K562 (cell line): ENCODE measurements around the gene FNDC11. TPM values are rescaled to one million over a fixed set of nuclear protein-coding genes. Genes with fewer than 3 reads are reported as not detected.
A peak's percentile ranks its signal among the peaks of the same experiment; 100 is the strongest.

Source experiments
- ATAC-seq: fragments of 200-7000 bp; cut with Tn5 transposase; 3 replicates; pipeline ENCODE4 v1.9.1; 2020; ENCODE audit warnings: moderate library complexity
- BruUV-seq: library from RNA; stranded (reverse); fragments of 400-500 nt; replicated peaks from 2 replicates; lab custom pipeline; 2021; lab: Mats Ljungman, UMichigan
- CTCF ChIA-PET: fragments of 300-600 bp; formaldehyde crosslinking; extraction: SDS; loops from one replicate; lab custom pipeline; 2021; ENCODE audit warnings: low intra/inter-chr PET ratio; lab: Yijun Ruan, JAX
- POLR2A ChIA-PET: fragments of 300-600, 350-650 bp; sonication (Branson Sonifier 250); formaldehyde crosslinking; extraction: SDS; loops from one replicate; lab custom pipeline; 2021; ENCODE audit warnings: antibody characterized with exemption, inconsistent platforms; lab: Yijun Ruan, JAX
- DNase-seq, 4 experiments: peaks; one replicate each; pipeline versions ENCODE4 v3.0.0 to v3.0.0-alpha.2; 2011 to 2018; ENCODE audit warnings: low spot score in 3 of 4, mixed read lengths in 3 of 4; ENCODE audit errors: extremely low read depth in 1 of 4
- FAIRE-seq: peaks from 2 replicates; lab custom pipeline; 2011; peaks lifted over from hg19 to GRCh38; lab: Jason Lieb, UNC
- H2AFZ ChIP-seq: 2 replicates; pipeline ENCODE4 v1.6.0; 2011; ENCODE audit warnings: low read depth, low read length, control low read depth, inconsistent platforms
- H3K27ac ChIP-seq: fragments of 200-600 bp; 3 replicates; pipeline ENCODE4 v1.8.0; 2011; ENCODE audit warnings: low read depth, mild to moderate bottlenecking, control low read depth, inconsistent platforms, low read length, moderate library complexity, mixed read lengths; ENCODE audit errors: extremely low read depth
- H3K27me3 ChIP-seq, 2 experiments: fragments of 300-600 bp in 1 of 2; 2 replicates in 1 of 2; 3 replicates in 1 of 2; pipeline versions ENCODE4 v1.6.0 to v1.8.0; 2011; ENCODE audit warnings: inconsistent platforms in 2 of 2, low read length in 2 of 2, mild to moderate bottlenecking in 1 of 2, mixed read lengths in 1 of 2, moderate library complexity in 1 of 2; ENCODE audit not compliant: control insufficient read depth in 2 of 2, insufficient read depth in 2 of 2
- H3K36me3 ChIP-seq: fragments of 300-600 bp; 3 replicates; pipeline ENCODE4 v1.8.0; 2011; ENCODE audit warnings: mild to moderate bottlenecking, low read length, inconsistent platforms; ENCODE audit not compliant: control insufficient read depth, insufficient read depth
- H3K4me1 ChIP-seq, 2 experiments: fragments of 200-600 bp in 1 of 2; replicated peaks in 1 of 2; 2 replicates in 1 of 2; 3 replicates in 1 of 2; pipeline versions ENCODE4 v1.5.1 to v1.8.0; 2011; ENCODE audit warnings: inconsistent platforms in 2 of 2, low read length in 2 of 2, mild to moderate bottlenecking in 1 of 2, mixed read lengths in 1 of 2, moderate library complexity in 1 of 2; ENCODE audit not compliant: control insufficient read depth in 2 of 2, insufficient read depth in 2 of 2
- H3K4me2 ChIP-seq: 2 replicates; pipeline ENCODE4 v1.6.1; 2011; ENCODE audit warnings: low read length, control low read depth, inconsistent platforms, mixed read lengths; ENCODE audit not compliant: insufficient read depth
- H3K4me3 ChIP-seq: fragments of 200-600 bp; sonication (generic), shearing (Covaris generic); 2 replicates; pipeline ENCODE4 v1.5.1; 2016; ENCODE audit warnings: control low read depth, inconsistent platforms
- H3K79me2 ChIP-seq: fragments of 200-600 bp; 3 replicates; pipeline ENCODE4 v1.8.0; 2011; ENCODE audit warnings: low read length, inconsistent platforms; ENCODE audit not compliant: control insufficient read depth, insufficient read depth
- H3K9ac ChIP-seq, 2 experiments: 2 replicates each; pipeline versions ENCODE4 v1.6.0 to v1.6.1; 2011; ENCODE audit warnings: low read depth in 2 of 2, low read length in 2 of 2, control low read depth in 1 of 2, inconsistent platforms in 1 of 2, mild to moderate bottlenecking in 1 of 2, mixed read lengths in 1 of 2; ENCODE audit not compliant: insufficient read depth in 1 of 2
- H3K9me1 ChIP-seq: one replicate; pipeline ENCODE4 v1.6.0; 2011; ENCODE audit warnings: inconsistent platforms, mild to moderate bottlenecking, low read length, moderate library complexity; ENCODE audit not compliant: control insufficient read depth, insufficient read depth
- H3K9me3 ChIP-seq: replicated peaks from 2 replicates; pipeline ENCODE4 v1.5.1; 2011; ENCODE audit warnings: low read depth, low read length, inconsistent platforms; ENCODE audit not compliant: control insufficient read depth, insufficient read depth
- H4K20me1 ChIP-seq: replicated peaks from 2 replicates; pipeline ENCODE4 v1.6.1; 2011; ENCODE audit warnings: low read length, inconsistent platforms, mixed read lengths; ENCODE audit not compliant: control insufficient read depth, insufficient read depth
- ESRRB ChIP-seq: fragments of 250-450 bp; sonication (Bioruptor Pico); IDR thresholded peaks from 2 replicates; pipeline ENCODE4 v1.5.0; 2020; ENCODE audit warnings: mild to moderate bottlenecking, moderate library complexity, borderline replicate concordance
- KDM5B ChIP-seq: fragments of 200-600 bp; sonication (generic); IDR thresholded peaks from 2 replicates; pipeline ENCODE4 v1.6.1; 2012; ENCODE audit warnings: low read depth, mild to moderate bottlenecking, moderate library complexity, low read length, control low read depth, inconsistent platforms; ENCODE audit not compliant: insufficient replicate concordance
- ZNF121 ChIP-seq: sonication (generic); formaldehyde crosslinking; conservative IDR thresholded peaks from 2 replicates; pipeline ENCODE4 v1.8.0; 2022; ENCODE audit warnings: missing genetic modification reagents
- ZNF551 ChIP-seq: fragments of 250-450 bp; sonication (Bioruptor Pico); IDR thresholded peaks from 2 replicates; pipeline ENCODE4 v1.5.0; 2021; ENCODE audit warnings: mild to moderate bottlenecking, moderate library complexity
- WGBS: fragments of 100-300 bp; shearing (Covaris generic); methylation state at CpG from one replicate; pipeline ENCODE4 v1.1.6; 2016; ENCODE audit warnings: low coverage, mixed read lengths; ENCODE audit not compliant: insufficient coverage; ENCODE audit errors: missing lambda C conversion rate; 5-methylcytosine and 5-hydroxymethylcytosine counted together
- in situ Hi-C: fragments of 300-500 bp; cut with MboI; formaldehyde crosslinking; loops from 4 replicates; pipeline ENCODE4 v1.15.0; 2018; ENCODE audit warnings: inconsistent platforms, mixed read lengths
- intact Hi-C: fragments of 100-400 bp; cut with micrococcal nuclease; formaldehyde crosslinking; loops from 2 replicates; pipeline ENCODE4 v1.14.2; 2022
- polyA plus RNA-seq, 8 experiments: library from polyadenylated mRNA; depleted of rRNA in 4 of 8; stranded (reverse) in 5 of 8; unstranded in 3 of 8; fragments of >200 nt; fragmentation: Nextera tagmentation in 2 of 8; fragmentation: Illumina TruSeq in 1 of 8; extraction: Ambion mirVana in 2 of 8; extraction: Trizol in 1 of 8; gene quantifications; 2 replicates each; pipeline versions ENCODE4 v1.2.1 to v1.2.3, GENCODE V29; 2011 to 2014; ENCODE audit warnings: inconsistent platforms in 1 of 8, missing spikeins in 1 of 8
- total RNA-seq, 7 experiments: library from RNA; depleted of rRNA in 6 of 7; stranded (reverse); fragments of >200 nt in 6 of 7; fragmentation: Illumina TruSeq in 2 of 7; extraction: Trizol in 2 of 7; gene quantifications; 2 replicates each; pipeline versions ENCODE4 v1.2.1 to v1.2.3, GENCODE V29; 2011 to 2021; ENCODE audit warnings: low replicate concordance in 1 of 7

Gene FNDC11
- total and polyA plus RNA-seq, 9 of the 15 experiments (the other 6 are each of a cell fraction or from before 2014, with no cell fraction given), result 0.08 to 2.3 (median 0.64) TPM; not detected in 2

- Histone ChIP-seq H3K9ac (no peak overlapping the region), H4K20me1 (peaks cover 9% of the 10 kb centered on the region; the same call in 1 of the 2 replicates), H3K4me1 (peaks cover 0 to 38% of the 10 kb centered on the region in 2 experiments; a peak in 3 of 5 replicates), H3K79me2 (peaks cover 1% of the 10 kb centered on the region; the same call in 2 of the 3 replicates), H3K27ac (no peak overlapping the region), H3K27me3 (peaks cover 0 to 26% of the 10 kb centered on the region in 2 experiments; a peak in 3 of 5 replicates), H3K9me1 (no peaks in the 10 kb centered on the region), H3K36me3 (peaks cover 15% of the 10 kb centered on the region; the same call in 2 of the 3 replicates), H2AFZ (no peak overlapping the region), H3K4me2 (no peak overlapping the region), H3K4me3 (no peak overlapping the region), H3K9me3 (peaks cover 7% of the 10 kb centered on the region)
- FAIRE-seq (no peak), DNase-seq (no peak), ATAC-seq (no peak)
- ChIA-PET POLR2A (interaction anchor here (0.7 to 1.0 kb wide), 3 partner anchors 10 to 622 kb away, joined by 3 to 4 read pairs (median 4); partner anchors contain the start of gene PTK6), CTCF (no interaction called here)
- no peak for TF ChIP-seq ZNF551 (CRISPR knock-in tag)
- peak; percentile 55 for TF ChIP-seq ZNF121
- intact Hi-C loops (no loop called here), in situ Hi-C loops (no loop called here)
- WGBS, result 51% methylated on average over 9 of the region's 9 CpGs
- BruUV-seq, result no TSS peak
These were observed 26.8 kb upstream of the FNDC11 start for GRCh38 chr20:63527184-63527583.

GRCh38 chr20:63529180-63529860 lies 24.6 kb upstream of the FNDC11 start:
- H3K36me3 ChIP-seq, result no peaks in the 10 kb centered on the region
- H3K4me3 ChIP-seq, result no peak overlapping the region
- peaks cover 9% of the 10 kb centered on the region; the same call in 1 of the 2 replicates for H4K20me1 ChIP-seq
- POLR2A ChIA-PET, result interaction anchor here (0.5 to 2.9 kb wide), 7 partner anchors 8 to 453 kb away, joined by 3 to 19 read pairs (median 3); partner anchors contain the start of genes PPDPF and PTK6
- no TSS peak for BruUV-seq
- CTCF ChIA-PET, result no interaction called here
- H3K9me3 ChIP-seq, result no peaks in the 10 kb centered on the region
- 43% methylated on average over 26 of the region's 27 CpGs for WGBS
- ATAC-seq (peak; percentile 17; the same call in 2 of the 3 replicates), FAIRE-seq (peak; percentile 57), DNase-seq (peak in 1 of 4 experiments; percentile 36)
- H3K79me2 ChIP-seq, result no peaks in the 10 kb centered on the region
- no peak overlapping the region for H2AFZ ChIP-seq
- H3K27me3 ChIP-seq, result peaks cover 0 to 36% of the 10 kb centered on the region in 2 experiments; a peak in 3 of 5 replicates
- no peak for TF ChIP-seq ESRRB (CRISPR knock-in tag)
- peak; percentile 29 for TF ChIP-seq KDM5B
- H3K4me1 ChIP-seq, result peaks cover 0 to 43% of the 10 kb centered on the region in 2 experiments; a peak in 3 of 5 replicates
- H3K9me1 ChIP-seq, result no peaks in the 10 kb centered on the region
- H3K9ac ChIP-seq, result peak overlapping the region in 1 of 2 experiments; percentile 43; a peak in 1 of 4 replicates
- no peak overlapping the region for H3K27ac ChIP-seq
- in situ Hi-C loops, result no loop called here
- H3K4me2 ChIP-seq, result no peak overlapping the region
- intact Hi-C loops, result no loop called here
